Omental fat pad (tissue), 4 donors: ENCODE measurements around the gene PSTPIP2. TPM values are rescaled to one million over a fixed set of nuclear protein-coding genes. Genes with fewer than 3 reads are reported as not detected.

ENCODE experiments used
- ATAC-seq: fragments of 150-250 bp; one replicate; pipeline ENCODE4 v1.9.1; 2016; ENCODE audit warnings: mild to moderate bottlenecking, moderate library complexity; ENCODE audit not compliant: low FRiP score
- DNase-seq: peaks from one replicate; pipeline ENCODE4 v3.0.0-alpha.2; 2019; ENCODE audit warnings: low spot score
- CTCF ChIP-seq, 3 donors: fragments of 450-650 bp; IDR thresholded peaks; one replicate each; pipeline ENCODE4 v1.5.1; 2016 to 2017; ENCODE audit warnings: antibody characterized with exemption in 3 of 3, mild to moderate bottlenecking in 3 of 3, moderate library complexity in 2 of 3
- total RNA-seq, 4 donors: library from RNA; depleted of rRNA; stranded (reverse); fragments of >200 nt; gene quantifications; one replicate each; pipeline ENCODE4 v1.1.0, GENCODE V29; 2016

Gene PSTPIP2
- total RNA-seq, 4 donors from 2014 or later, result 4.4 to 17.0 (median 8.2) TPM

- ATAC-seq, result no peak
- TF ChIP-seq CTCF (IDR thresholded peaks at IDR 0.05), result no peak
- DNase-seq, result no peak
Measured at GRCh38 chr18:46080156-46080555, 8.1 kb upstream of the PSTPIP2 start.

DNA sequence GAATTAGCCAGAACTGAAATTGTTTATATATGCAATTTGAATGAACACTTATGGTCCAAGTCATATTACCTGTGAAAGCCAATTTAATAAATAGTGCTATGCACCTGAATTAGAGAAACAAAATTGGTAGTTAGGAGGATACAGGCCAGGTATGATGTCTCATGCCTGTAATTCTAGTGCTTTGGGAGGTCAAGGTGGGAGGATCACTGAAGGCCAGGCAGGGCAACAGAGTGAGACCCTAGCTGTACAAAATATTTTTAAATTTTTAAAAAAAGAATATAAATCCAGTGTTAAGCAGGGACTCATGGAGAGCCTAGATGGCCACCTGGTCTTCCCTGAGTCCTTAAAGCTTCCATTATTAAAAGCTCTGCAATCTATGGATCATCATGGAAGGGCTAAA lies 7.3 kb upstream of the PSTPIP2 start:
- no peak for TF ChIP-seq CTCF (IDR thresholded peaks at IDR 0.05)
- ATAC-seq (no peak), DNase-seq (no peak)

GRCh38 chr18:46073474-46074331 lies 1.6 kb upstream of the PSTPIP2 start:
- TF ChIP-seq CTCF (IDR thresholded peaks at IDR 0.05), result no peak
- DNase-seq (no peak), ATAC-seq (no peak)

GRCh38 chr18:46072959-46073358 lies 899 bp upstream of the PSTPIP2 start:
- no peak for TF ChIP-seq CTCF (IDR thresholded peaks at IDR 0.05)
- no peak for ATAC-seq

DNA sequence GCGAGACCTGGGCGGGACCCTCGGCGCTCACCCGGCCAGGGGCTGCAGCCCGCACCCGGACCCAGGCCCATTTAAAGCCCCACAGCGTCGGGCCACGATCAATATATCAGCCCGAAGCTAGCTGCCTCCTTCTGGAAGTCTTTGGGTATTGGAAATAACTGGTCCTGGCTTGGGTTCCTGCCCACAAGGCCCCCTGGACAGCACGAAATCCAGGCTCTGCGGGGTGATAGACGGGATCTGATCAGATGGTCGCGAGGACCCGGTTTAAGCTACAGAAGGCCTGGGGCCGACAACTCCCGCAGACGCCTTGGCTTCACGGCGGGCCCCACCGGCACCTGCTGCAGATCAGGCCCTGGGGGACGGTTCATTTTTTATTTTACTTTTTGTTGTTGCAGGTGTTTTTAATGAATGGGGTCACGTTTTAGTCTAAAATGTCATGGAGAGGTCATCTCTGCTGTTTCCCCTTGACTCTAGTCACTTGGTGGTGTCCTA lies 362 bp upstream of the PSTPIP2 start:
- no peak for ATAC-seq
- no peak for TF ChIP-seq CTCF (IDR thresholded peaks at IDR 0.05)
- DNase-seq, result no peak

More at GRCh38 chr18:46072959-46073358, 899 bp upstream of the PSTPIP2 start:
- no peak for DNase-seq

DNA sequence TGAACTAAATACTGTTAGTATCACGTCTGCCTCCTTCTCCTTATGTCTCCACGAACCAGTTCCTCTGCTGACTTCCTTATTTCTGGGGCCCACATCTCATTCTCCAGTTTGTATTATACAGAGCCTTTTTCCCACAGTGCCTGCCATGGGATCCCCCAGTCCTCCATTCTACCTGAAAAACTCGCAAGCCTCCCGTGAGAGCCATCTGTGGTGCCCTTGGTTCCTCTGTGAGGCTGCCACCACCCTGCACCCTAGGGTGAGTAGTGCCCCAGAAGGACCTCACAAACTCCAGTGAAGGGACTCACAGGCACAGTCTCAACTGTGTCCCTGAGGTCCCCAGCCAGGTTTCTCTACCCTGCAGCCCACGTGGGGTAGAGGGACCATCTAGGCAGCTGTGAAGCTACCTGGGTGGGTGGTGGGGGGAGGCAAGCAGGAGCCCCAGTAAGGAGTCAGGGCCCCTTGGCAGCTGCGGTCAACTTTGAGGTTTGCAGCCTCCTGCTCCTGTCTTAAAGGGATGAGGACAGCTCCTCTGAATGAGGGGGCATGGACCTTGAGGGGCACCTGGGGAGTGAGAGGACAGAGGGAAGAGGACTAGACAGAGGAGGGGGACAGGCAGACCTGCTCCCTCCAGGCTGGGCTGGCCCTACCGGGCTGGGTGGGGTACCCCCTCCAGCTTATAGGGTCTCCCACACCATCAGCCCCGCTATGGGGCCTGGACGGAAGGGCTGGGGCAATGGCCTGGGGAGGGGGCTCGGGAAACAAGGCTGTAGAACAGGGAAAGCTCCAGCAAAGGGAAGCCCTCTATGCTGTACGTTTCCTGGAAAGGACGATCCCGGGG lies 1.0 kb downstream of the PSTPIP2 start:
- DNase-seq (no peak), ATAC-seq (peak; percentile 16)
- no peak for TF ChIP-seq CTCF (IDR thresholded peaks at IDR 0.05)
